GM18907 (cell line): ENCODE measurements around the gene DAND5.

Experiments used
- ATAC-seq: cut with Tn5 transposase; IDR thresholded peaks from one replicate; pipeline ENCODE4 v1.9.1; 2021; ENCODE audit warnings: mild to moderate bottlenecking, moderate library complexity; ENCODE audit not compliant: unreplicated experiment

DAND5 gene

GRCh38 chr19:13007292-13008045, 38.1 kb downstream of the DAND5 start:
- no peak for ATAC-seq

GRCh38 chr19:13008926-13009787, 39.8 kb downstream of the DAND5 start:
- ATAC-seq: no peak

GRCh38 chr19:13010038-13010991, 40.9 kb downstream of the DAND5 start:
- no peak for ATAC-seq

- no peak for ATAC-seq
These were observed 41.7 kb downstream of the DAND5 start for GRCh38 chr19:13010992-13011652.

GRCh38 chr19:13011653-13012389, 42.4 kb downstream of the DAND5 start:
- no peak for ATAC-seq

GRCh38 chr19:13012390-13012689, 43.0 kb downstream of the DAND5 start:
- ATAC-seq: no peak

GRCh38 chr19:13012690-13013608, 43.6 kb downstream of the DAND5 start:
- no peak for ATAC-seq

- no peak for ATAC-seq
These were observed 44.3 kb downstream of the DAND5 start for GRCh38 chr19:13013649-13014048.

GRCh38 chr19:13014101-13014920, 44.9 kb downstream of the DAND5 start:
- no peak for ATAC-seq

- ATAC-seq: no peak
These were observed 45.5 kb downstream of the DAND5 start for GRCh38 chr19:13014921-13015280.

- ATAC-seq: no peak
These were observed 46.2 kb downstream of the DAND5 start for GRCh38 chr19:13015361-13016223.

- no peak for ATAC-seq
These were observed 46.9 kb downstream of the DAND5 start for GRCh38 chr19:13016245-13016627.

- no peak for ATAC-seq
These were observed 47.4 kb downstream of the DAND5 start for GRCh38 chr19:13016628-13017305.

GRCh38 chr19:13017306-13018034, 48.1 kb downstream of the DAND5 start:
- ATAC-seq: no peak

- ATAC-seq: no peak
These were observed 48.9 kb downstream of the DAND5 start for GRCh38 chr19:13018035-13018914.
